ENCODE results near the gene HERPUD1. TPM values are rescaled to one million over a fixed set of nuclear protein-coding genes. Genes with fewer than 3 reads are reported as not detected.

The HERPUD1 gene
- total and polyA plus RNA-seq, 2 of the 13 experiments (the other 11 are each of a cell fraction or from before 2014, with no cell fraction given) = 96.2 to 323 TPM

GRCh38 chr16:56967733-56968132 is 35.8 kb downstream of the HERPUD1 start (continued):
- no peak for TF ChIP-seq ZNF33B (CRISPR knock-in tag; IDR thresholded peaks at IDR 0.05)
- no peak for TF ChIP-seq ZNF12 (CRISPR knock-in tag; IDR thresholded peaks at IDR 0.05)
- TF ChIP-seq ZNF501 (CRISPR knock-in tag; IDR thresholded peaks at IDR 0.05) = no peak
- TF ChIP-seq MXD1 (CRISPR knock-in tag; IDR thresholded peaks at IDR 0.05) = no peak
- no peak for TF ChIP-seq THAP9 (CRISPR knock-in tag; IDR thresholded peaks at IDR 0.05; ENCODE audit: borderline replicate concordance)
- no peak for TF ChIP-seq FUBP1 (CRISPR knock-in tag; IDR thresholded peaks at IDR 0.05; ENCODE audit: borderline replicate concordance)
- TF ChIP-seq MZF1 (CRISPR knock-in tag; IDR thresholded peaks at IDR 0.05; ENCODE audit: borderline replicate concordance) = no peak
- no peak for TF ChIP-seq CBX1 (IDR thresholded peaks at IDR 0.05; ENCODE audit: low read depth)
- TF ChIP-seq FOSL1 (CRISPR knock-in tag; IDR thresholded peaks at IDR 0.05; ENCODE audit: borderline replicate concordance) = no peak
- TF ChIP-seq TCF12 (IDR thresholded peaks at IDR 0.05) = no peak
- no peak for TF ChIP-seq TCF12 (CRISPR knock-in tag; IDR thresholded peaks at IDR 0.05)
- TF ChIP-seq IKZF4 (CRISPR knock-in tag; IDR thresholded peaks at IDR 0.05; ENCODE audit: borderline replicate concordance, low read depth, not compliant biosample characterization) = no peak
- TF ChIP-seq ZNF441 (CRISPR knock-in tag; IDR thresholded peaks at IDR 0.05; ENCODE audit: borderline replicate concordance) = no peak
- no peak for TF ChIP-seq HMGXB3 (CRISPR knock-in tag; IDR thresholded peaks at IDR 0.05; ENCODE audit: borderline replicate concordance)
- TF ChIP-seq MLXIP (CRISPR knock-in tag; IDR thresholded peaks at IDR 0.05; ENCODE audit: borderline replicate concordance) = no peak
- TF ChIP-seq ZSCAN31 (CRISPR knock-in tag; IDR thresholded peaks at IDR 0.05; ENCODE audit: low read depth) = no peak
